KMS-11 (cell line): ENCODE measurements around the gene ZNF750.

Experiments used
- H2AFZ ChIP-seq: fragments of 200-600 bp; sonication (generic); 2 replicates; pipeline ENCODE4 v1.6.1; 2016; ENCODE audit warnings: antibody characterized with exemption, mixed run types, low read depth
- H3K27ac ChIP-seq: fragments of 200-600 bp; sonication (generic); 2 replicates; pipeline ENCODE4 v1.6.1; 2016; ENCODE audit warnings: mild to moderate bottlenecking, mixed run types
- H3K27me3 ChIP-seq: fragments of 200-600 bp; sonication (generic); 2 replicates; pipeline ENCODE4 v1.6.1; 2017; ENCODE audit warnings: mild to moderate bottlenecking, low read depth, mixed run types, moderate library complexity; ENCODE audit not compliant: insufficient read depth
- H3K36me3 ChIP-seq: fragments of 200-600 bp; sonication (generic); 2 replicates; pipeline ENCODE4 v1.6.1; 2017; ENCODE audit warnings: mild to moderate bottlenecking, mixed run types; ENCODE audit not compliant: insufficient read depth
- H3K4me1 ChIP-seq: fragments of 200-600 bp; sonication (generic); 2 replicates; pipeline ENCODE4 v1.6.1; 2016; ENCODE audit warnings: mild to moderate bottlenecking, low read depth, mixed run types; ENCODE audit not compliant: poor library complexity, severe bottlenecking
- H3K4me2 ChIP-seq: fragments of 200-600 bp; sonication (generic); 2 replicates; pipeline ENCODE4 v1.7.0; 2016; ENCODE audit warnings: mild to moderate bottlenecking, mixed run types
- H3K4me3 ChIP-seq: fragments of 200-600 bp; sonication (generic); IDR thresholded peaks from 2 replicates; pipeline ENCODE4 v1.6.1; 2017; ENCODE audit warnings: low read depth, low read length, mixed read lengths; ENCODE audit not compliant: insufficient read depth
- H3K79me2 ChIP-seq: fragments of 200-600 bp; sonication (generic); 2 replicates; pipeline ENCODE4 v1.6.1; 2016; ENCODE audit warnings: low read depth, mixed run types; ENCODE audit not compliant: insufficient read depth
- H3K9ac ChIP-seq: fragments of 200-600 bp; sonication (generic); 2 replicates; pipeline ENCODE4 v1.6.1; 2016; ENCODE audit warnings: mild to moderate bottlenecking, mixed run types
- H4K20me1 ChIP-seq: fragments of 200-600 bp; sonication (generic); 2 replicates; pipeline ENCODE4 v1.6.1; 2016; ENCODE audit warnings: mild to moderate bottlenecking, mixed run types; ENCODE audit not compliant: insufficient read depth
- TF ChIP-seq, protein P1 (sequence below): fragments of 200-600 bp; sonication (generic); conservative IDR thresholded peaks from 2 replicates; pipeline ENCODE4 v1.6.1; 2017; ENCODE audit warnings: low read depth, mild to moderate bottlenecking, antibody characterized with exemption, low read length, moderate library complexity, mixed read lengths

Gene ZNF750

DNA sequence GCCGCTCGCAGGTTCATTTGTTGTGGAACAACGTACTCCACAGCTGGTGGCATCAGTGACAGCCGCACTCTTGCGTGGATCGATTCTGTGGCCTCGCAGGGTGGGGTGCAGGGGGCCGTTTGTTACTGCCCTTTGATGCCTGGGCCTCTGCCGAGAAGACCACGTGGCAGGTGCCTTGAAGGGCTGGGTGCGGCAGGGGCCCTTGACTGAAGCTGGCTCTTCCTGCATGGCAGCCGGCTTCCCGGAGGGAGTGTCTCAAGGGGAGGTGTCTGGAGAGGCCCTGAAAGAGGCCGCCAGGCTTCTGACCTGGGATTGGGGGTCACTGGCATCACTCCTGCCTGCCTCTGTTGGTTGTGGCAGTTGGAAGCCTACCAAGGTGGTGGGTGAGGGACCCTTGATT, 44.2 kb downstream of the ZNF750 start:
- H3K9ac ChIP-seq = no peak overlapping the region
- H3K79me2 ChIP-seq = no peaks in the 10 kb centered on the region
- H3K4me1 ChIP-seq = no peaks in the 10 kb centered on the region
- H4K20me1 ChIP-seq = no peaks in the 10 kb centered on the region
- H3K27ac ChIP-seq = no peak overlapping the region
- H3K4me2 ChIP-seq = no peak overlapping the region
- no peaks in the 10 kb centered on the region for H3K36me3 ChIP-seq
- H2AFZ ChIP-seq = no peak overlapping the region
- no peak overlapping the region for H3K4me3 ChIP-seq
- TF ChIP-seq, protein P1, sequence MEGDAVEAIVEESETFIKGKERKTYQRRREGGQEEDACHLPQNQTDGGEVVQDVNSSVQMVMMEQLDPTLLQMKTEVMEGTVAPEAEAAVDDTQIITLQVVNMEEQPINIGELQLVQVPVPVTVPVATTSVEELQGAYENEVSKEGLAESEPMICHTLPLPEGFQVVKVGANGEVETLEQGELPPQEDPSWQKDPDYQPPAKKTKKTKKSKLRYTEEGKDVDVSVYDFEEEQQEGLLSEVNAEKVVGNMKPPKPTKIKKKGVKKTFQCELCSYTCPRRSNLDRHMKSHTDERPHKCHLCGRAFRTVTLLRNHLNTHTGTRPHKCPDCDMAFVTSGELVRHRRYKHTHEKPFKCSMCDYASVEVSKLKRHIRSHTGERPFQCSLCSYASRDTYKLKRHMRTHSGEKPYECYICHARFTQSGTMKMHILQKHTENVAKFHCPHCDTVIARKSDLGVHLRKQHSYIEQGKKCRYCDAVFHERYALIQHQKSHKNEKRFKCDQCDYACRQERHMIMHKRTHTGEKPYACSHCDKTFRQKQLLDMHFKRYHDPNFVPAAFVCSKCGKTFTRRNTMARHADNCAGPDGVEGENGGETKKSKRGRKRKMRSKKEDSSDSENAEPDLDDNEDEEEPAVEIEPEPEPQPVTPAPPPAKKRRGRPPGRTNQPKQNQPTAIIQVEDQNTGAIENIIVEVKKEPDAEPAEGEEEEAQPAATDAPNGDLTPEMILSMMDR = no peak
- H3K27me3 ChIP-seq = no peaks in the 10 kb centered on the region

DNA sequence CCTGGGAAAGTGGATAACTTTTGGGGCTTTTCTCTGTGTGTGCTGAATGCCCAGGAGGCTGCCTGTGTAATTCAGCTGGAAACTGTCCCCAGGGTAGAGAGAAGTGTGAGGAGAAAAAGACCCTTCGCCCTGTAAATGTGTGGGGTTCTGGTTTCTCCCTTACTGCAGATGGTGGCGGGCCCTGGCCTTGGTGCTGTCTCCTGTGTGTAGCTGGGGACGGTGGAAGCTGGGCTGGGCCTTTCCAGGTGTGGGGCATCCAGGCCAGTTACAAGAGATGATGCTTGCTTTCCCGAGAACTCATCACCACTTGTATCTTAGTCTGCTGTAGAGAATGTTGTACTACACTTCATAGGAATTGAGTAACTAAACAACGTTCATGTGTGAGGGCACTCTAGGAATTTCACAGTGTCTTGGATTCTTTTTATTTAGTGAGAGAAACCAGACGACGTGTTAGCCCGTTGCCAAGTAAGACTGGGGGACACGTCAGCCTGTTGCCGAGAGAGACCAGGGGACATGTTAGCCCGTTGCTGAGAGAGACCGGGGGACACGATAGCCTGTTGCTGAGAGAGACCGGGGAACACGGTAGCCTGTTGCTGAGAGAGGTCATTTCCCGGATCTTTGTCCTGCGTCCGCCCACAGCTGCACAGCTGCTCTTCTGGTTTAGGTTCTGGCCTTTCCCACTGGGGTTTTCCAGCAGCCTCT, 44.9 kb downstream of the ZNF750 start:
- TF ChIP-seq, protein P1 = no peak
- Histone ChIP-seq H4K20me1 (no peaks in the 10 kb centered on the region), H2AFZ (no peak overlapping the region), H3K4me3 (no peak overlapping the region), H3K4me2 (no peak overlapping the region), H3K27me3 (no peaks in the 10 kb centered on the region), H3K36me3 (no peaks in the 10 kb centered on the region), H3K79me2 (no peaks in the 10 kb centered on the region), H3K27ac (no peak overlapping the region), H3K4me1 (peaks cover under 1% of the 10 kb centered on the region), H3K9ac (no peak overlapping the region)

DNA sequence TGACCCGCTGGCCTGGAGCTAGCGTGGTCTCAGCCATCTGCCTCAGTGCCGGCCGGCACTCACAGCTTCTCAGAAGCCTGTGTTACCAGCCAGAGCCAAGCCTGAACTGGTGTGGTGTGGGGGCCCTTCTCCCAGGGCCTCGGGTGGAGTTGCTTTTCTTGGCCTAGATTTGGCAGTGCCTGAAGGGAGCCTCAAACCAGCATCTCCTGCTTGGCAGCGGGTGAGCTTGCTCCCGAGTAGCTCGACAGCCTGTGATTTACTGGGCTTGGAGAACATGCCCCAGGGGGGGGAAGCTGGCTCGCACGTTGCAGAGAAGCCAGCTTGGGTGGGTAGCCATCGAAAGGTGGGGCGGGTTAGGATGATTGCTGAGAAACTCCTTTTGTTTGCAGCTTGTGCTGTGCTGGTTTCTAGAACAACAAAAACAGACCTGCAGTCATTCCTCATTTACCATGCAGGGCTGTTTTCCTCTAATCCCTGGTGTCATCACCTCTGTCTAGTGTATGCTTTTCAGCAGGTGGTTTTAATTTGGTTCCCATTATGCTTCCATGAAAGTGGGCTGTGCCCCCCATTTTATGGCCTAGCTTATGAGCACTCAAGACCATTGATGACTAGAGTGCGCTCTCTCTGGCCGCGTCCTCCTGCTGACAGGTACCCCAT, 45.7 kb downstream of the ZNF750 start:
- H3K27me3 ChIP-seq = no peaks in the 10 kb centered on the region
- no peak overlapping the region for H3K9ac ChIP-seq
- no peak overlapping the region for H3K4me3 ChIP-seq
- H2AFZ ChIP-seq = no peak overlapping the region
- H3K27ac ChIP-seq = no peak overlapping the region
- H3K4me1 ChIP-seq = peaks cover 9% of the 10 kb centered on the region
- no peaks in the 10 kb centered on the region for H3K36me3 ChIP-seq
- TF ChIP-seq, protein P1 = no peak
- no peaks in the 10 kb centered on the region for H3K79me2 ChIP-seq
- H4K20me1 ChIP-seq = no peaks in the 10 kb centered on the region
- H3K4me2 ChIP-seq = no peak overlapping the region

DNA sequence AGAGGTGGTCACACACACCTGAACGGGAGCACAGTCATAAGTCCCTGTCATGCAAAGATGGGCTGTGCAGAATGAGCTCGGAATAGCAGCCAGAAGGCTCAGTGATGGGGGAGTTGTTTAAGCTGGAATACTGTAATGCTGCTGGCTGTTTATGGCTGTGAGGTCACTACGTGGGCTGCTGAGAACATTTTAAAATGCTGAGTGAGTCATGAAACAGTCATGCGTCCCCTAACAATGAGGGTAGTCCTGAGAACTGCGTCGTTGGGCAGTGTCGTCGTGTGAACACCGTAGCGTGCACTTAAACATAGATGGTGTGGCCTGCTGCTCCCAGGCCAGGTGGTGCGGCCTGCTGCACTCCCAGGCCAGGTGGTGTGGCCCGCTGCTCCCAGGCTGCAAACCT, 48.3 kb downstream of the ZNF750 start:
- Histone ChIP-seq H3K27me3 (no peaks in the 10 kb centered on the region), H2AFZ (no peak overlapping the region), H3K9ac (no peak overlapping the region), H3K36me3 (no peaks in the 10 kb centered on the region), H3K4me3 (no peak overlapping the region), H3K4me1 (peaks cover 33% of the 10 kb centered on the region), H3K79me2 (peaks cover 7% of the 10 kb centered on the region; the same call in 1 of the 2 replicates), H3K4me2 (no peak overlapping the region), H4K20me1 (no peaks in the 10 kb centered on the region), H3K27ac (no peak overlapping the region)
- TF ChIP-seq, protein P1 = no peak
